Activated T-helper 1 cell treated with anti-CD3 and anti-CD28 coated beads, Interleukin-2, amount 50 U/mL, for 16 hours (primary cell): ENCODE results near the gene ZNFX1.
A peak's percentile ranks its signal among the peaks of the same experiment; 100 is the strongest.
"Not testable (repeated sequence)": the region's sequence is repeated elsewhere in the genome, so short reads cannot be mapped to it uniquely, and the experiment has no call there.

Experiments used
- DNase-seq, 2 donors: peaks; one replicate each; pipeline ENCODE4 v3.0.0-alpha.2; 2020; ENCODE audit warnings: low read depth in 1 of 2, low spot score in 1 of 2

Gene ZNFX1

GRCh38 chr20:49252556-49253350, 25.1 kb downstream of the ZNFX1 start:
- DNase-seq, result no peak

DNA sequence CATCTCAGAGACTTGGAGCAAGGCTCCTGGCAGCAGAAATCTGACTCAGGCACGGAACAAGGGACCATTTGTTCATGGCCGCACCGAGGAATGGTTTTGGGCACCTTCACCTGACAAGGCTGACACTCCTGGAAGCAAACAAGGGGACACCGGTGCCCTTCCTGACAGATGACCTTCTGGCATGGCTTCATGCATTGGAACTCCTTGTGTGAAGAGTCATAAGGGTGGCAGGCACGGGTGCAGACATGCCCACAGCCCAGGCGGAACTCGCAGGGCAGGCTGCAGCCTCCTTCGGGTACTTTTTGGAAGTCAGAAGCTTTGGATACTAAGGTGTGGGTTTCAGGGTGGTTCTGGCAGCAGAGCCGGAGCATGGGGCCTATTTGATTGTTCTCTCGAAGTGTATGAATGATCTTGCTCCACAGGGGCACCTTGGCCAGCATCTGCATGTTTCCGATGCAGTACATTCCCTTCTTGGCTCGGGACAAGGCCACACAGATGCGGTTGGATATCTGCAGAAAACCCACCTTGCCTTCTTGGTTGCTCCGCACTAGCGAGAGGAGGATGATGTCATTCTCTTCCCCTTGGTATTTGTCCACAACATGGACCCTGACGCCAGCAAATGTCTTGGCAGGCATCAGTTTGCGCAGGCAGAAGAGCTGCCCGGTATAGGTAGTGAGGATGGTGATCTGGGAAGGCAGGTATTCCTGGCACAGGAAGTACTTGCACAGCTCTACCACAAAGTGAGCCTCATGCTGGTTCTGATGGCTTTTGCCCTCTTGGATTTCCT, 28.8 kb downstream of the ZNFX1 start:
- no peak for DNase-seq

GRCh38 chr20:49248301-49248700, 29.6 kb downstream of the ZNFX1 start:
- DNase-seq, result no peak

DNA sequence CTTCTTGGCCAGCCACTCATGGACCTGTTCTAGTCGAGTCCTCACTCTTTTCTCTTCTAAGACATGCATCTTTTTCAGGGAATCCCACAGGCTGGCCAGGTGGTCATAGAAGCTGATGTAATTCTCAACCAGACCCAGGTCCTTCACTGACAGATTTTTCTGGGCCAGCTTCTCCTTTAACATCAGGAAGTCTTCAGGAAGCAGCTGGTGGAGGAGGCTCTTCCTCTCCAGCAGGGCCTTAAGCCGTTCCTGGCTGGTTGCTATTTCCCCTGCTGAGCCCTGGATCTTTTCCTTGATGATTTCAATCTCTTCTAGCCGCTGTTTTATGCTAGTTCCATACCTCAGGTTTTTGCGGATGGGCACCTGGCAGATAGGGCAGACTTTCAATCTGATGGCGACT, 30.1 kb downstream of the ZNFX1 start:
- no peak for DNase-seq

- DNase-seq, result no peak
These were observed 30.6 kb downstream of the ZNFX1 start for GRCh38 chr20:49247169-49247723.

DNA sequence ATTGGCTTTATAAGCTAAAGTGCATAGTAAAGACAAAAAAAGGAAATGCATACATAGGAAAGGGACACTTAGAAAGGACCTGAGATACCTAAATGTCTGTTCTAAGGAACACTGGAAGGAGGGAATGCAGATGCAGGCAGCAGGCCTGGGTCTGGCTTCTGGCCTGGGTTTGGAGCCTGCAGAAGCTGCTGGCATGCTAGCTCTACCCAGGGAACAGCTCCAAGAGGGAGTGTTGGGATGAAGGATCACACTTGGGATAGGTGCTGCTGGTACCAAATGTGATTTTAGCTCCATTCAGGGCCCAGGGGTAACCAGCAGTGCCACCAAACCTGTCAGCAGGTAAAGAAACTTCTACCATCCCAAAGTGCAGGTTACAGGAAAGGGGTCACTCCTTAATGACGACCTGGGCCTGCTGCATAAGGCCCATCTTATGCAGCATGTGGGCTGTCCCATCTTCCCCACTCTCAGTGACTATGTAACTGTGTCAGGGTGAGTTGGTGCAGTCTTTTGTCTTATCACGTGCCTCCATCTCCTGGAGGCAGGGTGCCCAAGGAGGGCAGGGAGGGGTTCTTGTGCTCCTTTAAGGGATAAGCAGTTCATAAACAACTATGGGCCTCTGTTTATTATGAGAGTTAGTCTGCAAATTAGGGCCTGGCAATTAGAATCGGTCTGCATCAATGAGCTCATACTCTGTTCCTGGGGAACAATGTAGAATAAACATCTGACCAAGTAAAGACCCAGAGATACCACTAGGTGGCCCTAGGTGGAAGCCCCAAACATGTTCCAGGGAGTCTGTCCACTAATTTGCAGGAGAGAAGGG, 31.7 kb downstream of the ZNFX1 start:
- DNase-seq, result no peak

- no peak for DNase-seq
These were observed 40.3 kb downstream of the ZNFX1 start for GRCh38 chr20:49237531-49237930.

GRCh38 chr20:49236301-49236700, 41.6 kb downstream of the ZNFX1 start:
- DNase-seq, result no peak

GRCh38 chr20:49234831-49235230, 43.0 kb downstream of the ZNFX1 start:
- no peak for DNase-seq

DNA sequence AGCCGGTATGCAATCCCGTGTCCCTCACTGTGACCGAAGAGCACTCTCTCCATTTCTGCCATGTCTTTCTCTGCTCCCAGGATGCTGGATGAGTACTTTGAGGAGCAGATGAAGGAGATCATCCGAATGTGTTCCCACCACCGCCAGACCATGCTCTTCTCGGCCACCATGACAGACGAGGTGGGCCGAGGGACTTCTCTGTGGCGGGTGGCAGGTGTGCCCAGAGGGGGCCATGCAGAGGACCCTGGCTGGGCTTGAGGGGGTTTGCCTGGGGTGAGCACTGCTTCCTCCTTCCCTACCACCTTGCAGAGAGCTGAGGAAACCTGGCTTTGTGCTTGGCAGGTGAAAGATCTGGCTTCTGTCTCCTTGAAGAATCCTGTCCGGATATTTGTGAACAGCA, 44.6 kb downstream of the ZNFX1 start:
- no peak for DNase-seq

- DNase-seq, result no peak
These were observed 46.4 kb downstream of the ZNFX1 start for GRCh38 chr20:49231471-49231870.

DNA sequence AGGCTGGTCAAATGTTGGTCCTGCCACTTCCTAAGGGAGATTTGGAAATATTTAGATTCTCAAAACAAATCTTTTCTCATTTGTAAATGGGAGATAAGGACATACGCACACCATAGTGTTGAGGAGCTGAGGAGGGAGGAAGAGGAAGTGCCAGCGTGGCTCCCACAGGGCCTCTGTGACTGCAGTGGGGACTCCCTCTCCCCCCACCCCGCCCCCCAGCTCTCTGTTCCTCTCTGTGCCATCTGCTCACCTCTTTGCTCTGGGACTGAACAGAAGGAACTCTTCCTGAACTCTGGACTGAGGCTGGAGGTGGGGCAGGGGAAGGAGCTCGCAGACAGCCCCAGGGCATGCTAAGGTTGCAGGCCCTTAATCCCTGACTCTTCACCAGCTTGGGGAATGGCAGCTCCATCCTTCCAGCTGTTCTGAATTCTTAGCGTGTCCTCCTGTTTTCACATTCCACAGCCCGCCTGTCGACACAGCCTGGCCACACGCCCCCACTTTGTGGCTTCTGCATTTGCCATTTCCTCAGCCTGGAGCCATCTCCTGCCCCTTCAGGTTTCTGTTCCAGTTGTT, 47.2 kb downstream of the ZNFX1 start:
- no peak for DNase-seq

GRCh38 chr20:49230021-49230420, 47.8 kb downstream of the ZNFX1 start:
- no peak for DNase-seq

DNA sequence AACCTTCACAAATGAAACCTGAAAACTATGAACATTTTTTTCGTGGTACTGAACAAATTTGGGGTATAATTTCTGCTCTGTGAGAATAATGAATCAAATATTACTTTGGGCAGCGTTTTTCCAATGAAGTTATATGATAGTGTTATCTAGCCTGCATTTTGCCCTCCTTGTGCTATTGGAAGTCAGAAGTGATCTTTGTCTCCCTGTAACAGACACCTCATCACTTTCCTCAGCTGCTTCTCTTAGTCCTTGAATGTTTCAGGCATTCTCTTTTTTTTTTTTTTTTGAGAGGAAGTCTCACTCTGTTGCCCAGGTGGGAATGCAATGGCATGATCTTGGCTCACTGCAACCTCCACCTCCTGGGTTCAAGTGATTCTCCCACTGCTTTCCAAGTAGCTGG, 48.5 kb downstream of the ZNFX1 start:
- DNase-seq, result no peak

DNA sequence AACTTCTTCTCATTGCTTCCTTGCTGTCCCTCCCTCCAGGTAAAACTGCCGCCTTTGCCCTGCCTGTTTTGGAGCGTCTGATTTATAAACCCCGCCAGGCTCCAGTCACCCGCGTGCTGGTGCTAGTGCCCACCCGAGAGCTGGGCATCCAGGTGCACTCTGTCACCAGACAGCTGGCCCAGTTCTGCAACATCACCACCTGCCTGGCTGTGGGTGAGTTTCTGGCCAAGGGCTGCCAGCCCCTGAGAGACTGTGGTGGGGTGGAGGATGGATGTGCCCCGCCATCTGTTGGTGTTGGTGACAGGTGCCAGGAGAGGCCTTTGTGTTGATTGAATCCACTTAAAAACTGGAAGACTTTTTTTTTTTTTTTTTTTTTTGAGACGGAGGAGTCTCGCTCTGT, 49.2 kb downstream of the ZNFX1 start:
- DNase-seq, result no peak

DNA sequence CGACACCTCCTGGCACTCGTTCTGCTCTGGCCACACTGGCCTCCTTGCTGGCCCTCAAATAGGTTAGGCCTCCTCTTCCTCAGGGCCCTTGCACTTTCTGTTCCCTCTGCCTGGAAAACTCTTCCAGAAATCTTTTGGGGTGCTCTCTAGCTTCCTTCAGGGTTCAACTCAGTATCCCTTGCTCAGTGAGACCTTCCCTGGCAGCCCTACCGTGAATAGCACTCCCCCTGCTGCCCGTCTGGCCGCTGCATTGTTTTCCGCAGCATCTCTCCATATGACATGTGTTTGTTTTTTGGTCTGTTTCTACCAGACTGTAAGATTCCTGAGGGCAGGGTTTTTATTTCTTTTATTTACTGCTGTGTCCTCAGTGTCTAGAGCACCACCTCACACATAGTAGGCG, 52.0 kb downstream of the ZNFX1 start:
- DNase-seq, result no peak

GRCh38 chr20:49219924-49220831, 57.7 kb downstream of the ZNFX1 start:
- no peak for DNase-seq

DNA sequence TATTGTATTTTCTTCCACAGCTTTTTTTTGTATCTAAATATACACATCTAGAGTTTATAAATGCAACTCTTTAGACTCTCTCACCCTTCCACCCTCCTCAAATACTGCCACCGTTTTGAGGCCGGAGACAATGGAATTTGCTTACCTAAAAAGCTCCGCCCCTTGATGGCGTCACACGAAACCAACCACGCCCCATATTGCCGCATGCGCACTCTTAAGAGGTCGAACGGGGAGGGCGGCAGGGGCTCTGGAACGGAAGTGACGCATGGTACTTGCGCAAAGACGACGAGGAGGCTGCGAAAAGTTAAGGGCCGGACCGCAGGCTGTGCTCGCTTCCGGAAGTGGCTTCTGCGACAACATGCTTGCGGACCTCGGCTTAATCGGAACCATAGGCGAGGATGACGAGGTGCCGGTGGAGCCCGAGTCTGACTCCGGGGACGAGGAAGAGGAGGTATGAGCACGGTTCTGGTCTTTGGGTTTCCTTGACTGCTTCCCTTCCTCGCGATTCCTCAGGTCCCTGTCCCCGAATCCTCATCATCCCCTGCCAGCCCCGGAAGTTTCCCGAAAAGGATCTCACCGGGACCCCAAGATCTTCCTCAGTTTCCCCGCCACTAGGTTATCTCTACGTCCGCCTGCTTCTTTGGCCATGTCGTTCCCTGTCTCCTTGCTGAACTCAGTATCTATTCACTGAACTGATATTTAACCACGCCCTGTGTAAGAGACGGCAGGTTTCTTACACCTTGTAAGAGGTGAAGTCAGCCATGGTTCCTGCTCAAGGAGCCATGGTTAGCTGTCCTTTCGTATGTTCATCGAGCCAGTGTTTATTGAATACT, 58.5 kb downstream of the ZNFX1 start, which contains the start of gene DDX27:
TSS of gene DDX27 (plus strand) at position 326 of the 833 bp plus-strand sequence. CDS start at position 359, 33 bp downstream.
- DNase-seq, result peak; percentile 90 to 94

DNA sequence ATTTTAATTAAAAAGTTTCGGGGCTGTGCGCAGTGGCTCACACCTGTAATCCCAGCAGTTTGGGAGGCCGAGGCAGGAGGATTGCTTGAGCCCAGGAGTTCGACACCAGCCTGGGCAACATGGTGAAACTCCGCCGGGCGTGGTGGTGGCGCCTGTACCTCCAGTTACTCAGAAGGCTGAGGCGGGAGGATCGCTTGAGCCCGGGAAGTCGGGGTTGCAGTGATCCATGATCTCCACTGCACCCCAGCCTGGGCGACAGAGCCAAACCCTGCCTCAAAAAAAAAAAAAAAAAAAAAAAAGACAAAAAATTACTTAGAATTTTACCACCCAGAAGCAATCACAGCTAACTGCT, 59.1 kb downstream of the ZNFX1 start:
- not testable (repeated sequence) for DNase-seq
